Posterior cingulate gyrus (tissue), 11 donors: ENCODE measurements around the gene SHISA7.
A peak's percentile ranks its signal among the peaks of the same experiment; 100 is the strongest.

Experiments
- DNase-seq, 10 donors: peaks; one replicate each; pipeline versions ENCODE4 v3.0.0 to v3.0.0-alpha.2; 2020 to 2021; ENCODE audit warnings: mixed read lengths in 3 of 10
- intact Hi-C: fragments of 100-400 bp; cut with DNase I; formaldehyde crosslinking; loops from one replicate; pipeline ENCODE4 v1.15.1; 2023

The SHISA7 gene

DNA sequence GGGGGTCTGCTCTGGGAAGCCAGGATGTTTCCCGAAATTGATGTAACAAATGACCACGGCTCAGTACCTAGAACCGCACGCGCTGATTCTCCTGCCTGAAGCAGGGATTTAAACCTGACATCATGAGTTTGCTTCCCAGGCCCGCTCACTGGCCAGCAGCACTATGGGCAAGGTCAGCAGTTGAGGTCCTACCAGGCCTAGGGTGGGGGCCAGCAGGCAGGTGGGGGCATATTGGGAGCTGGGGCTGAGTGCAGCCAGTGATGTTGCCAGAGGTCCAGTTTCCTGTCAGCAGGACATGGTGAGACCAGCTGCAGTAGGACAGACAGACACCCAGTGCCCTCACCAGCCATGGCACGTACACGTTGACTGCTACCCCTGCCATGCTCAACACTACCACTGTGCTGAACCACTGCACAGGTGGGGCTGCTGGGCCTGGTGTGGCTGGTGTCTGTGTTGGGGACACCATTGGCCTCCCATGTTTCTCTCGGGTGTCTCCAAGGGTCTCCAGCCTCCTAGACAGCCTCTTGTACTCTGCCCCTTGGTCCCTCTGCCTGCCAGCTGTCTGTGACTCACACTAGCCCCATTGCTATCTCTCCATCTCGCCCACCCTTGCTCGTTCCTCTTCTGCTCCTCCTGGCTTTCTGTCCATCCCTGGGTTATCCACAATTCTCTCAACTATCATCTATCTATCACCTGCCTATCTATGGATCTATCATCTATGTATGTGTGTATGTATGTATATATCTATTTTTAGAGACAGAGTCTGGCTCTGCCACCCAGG, 22.6 kb upstream of the SHISA7 start:
- intact Hi-C loops: loop anchor here (5.0 kb wide), 1 partner anchor 37 kb away; no protein-coding TSS in a partner anchor
- peak in 1 of 10 donors; percentile 77 for DNase-seq

DNA sequence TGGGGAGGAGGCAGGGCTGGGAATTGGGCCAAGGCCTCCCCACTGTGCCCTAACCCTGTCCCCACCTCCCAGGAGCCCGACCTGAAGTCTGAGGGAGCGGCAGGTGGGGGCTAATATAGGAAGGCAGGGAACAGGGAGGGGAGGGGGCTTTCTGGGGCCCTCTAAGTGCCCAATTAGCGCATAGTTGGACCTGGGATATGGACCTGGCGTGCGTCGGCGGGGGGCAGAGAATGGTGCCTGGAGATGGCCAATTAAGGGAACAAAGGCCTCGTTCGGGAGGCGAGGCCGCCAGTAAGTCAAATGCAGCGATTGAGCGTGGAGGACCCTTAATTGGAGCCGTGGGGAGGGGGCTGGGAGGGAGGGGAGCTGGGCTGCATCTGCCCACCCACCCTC, 21.6 kb upstream of the SHISA7 start, which contains the start of gene C19orf85:
Gene C19orf85 (minus strand): TSS at position 90 of the 393 bp plus-strand sequence. CDS start 197 bp downstream, outside the sequence.
- DNase-seq: no peak
- intact Hi-C loops: loop anchor here (5.0 kb wide), 2 partner anchors 38 to 77 kb away; partner anchors contain the start of gene RPL28

DNA sequence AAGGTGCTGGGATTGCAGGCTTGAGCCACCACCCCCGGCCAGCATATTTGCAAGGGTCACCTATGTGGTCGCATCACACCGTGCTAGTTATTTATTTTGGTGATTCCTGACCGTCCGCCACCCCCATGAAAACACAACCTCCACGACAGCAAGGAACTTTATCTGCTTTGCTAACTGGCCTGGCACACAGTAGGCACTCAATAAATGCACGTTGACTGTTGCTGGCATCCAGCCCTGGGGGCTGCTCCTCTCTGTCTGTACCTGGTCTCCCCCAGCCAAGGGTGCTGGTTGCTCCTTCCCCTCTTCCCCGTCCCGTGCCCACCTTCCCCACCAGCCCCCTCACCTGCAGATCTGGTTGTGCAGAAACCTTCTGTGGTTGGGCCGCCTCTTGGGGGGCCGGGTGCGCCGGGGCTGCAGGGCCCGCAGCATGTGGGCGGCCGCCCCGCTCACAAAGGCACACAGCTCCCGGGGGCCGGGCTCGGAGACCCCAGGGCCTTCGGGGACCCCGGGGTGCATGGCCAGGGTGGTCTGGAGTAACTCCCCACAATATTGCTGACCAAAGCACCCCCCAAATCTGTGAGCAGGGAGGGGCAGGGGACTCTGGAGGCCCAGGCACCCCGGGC, 21.1 kb upstream of the SHISA7 start:
- intact Hi-C loops: loop anchor here (5.0 kb wide), 1 partner anchor 77 kb away; the partner anchor contains the start of gene RPL28
- DNase-seq: no peak

- intact Hi-C loops: loop anchor here (5.0 kb wide), 1 partner anchor 76 kb away; the partner anchor contains the start of gene RPL28
- peak in 2 of 10 donors; percentile 76 to 78 for DNase-seq
These were observed 20.5 kb upstream of the SHISA7 start for GRCh38 chr19:55463583-55464031.

GRCh38 chr19:55462722-55463121, 19.6 kb upstream of the SHISA7 start:
- intact Hi-C loops: loop anchor here (5.0 kb wide), 1 partner anchor 75 kb away; the partner anchor contains the start of gene RPL28
- DNase-seq: no peak

GRCh38 chr19:55461974-55462626, 19.0 kb upstream of the SHISA7 start:
- DNase-seq: no peak
- intact Hi-C loops: loop anchor here (5.0 kb wide), 1 partner anchor 75 kb away; the partner anchor contains the start of gene RPL28

DNA sequence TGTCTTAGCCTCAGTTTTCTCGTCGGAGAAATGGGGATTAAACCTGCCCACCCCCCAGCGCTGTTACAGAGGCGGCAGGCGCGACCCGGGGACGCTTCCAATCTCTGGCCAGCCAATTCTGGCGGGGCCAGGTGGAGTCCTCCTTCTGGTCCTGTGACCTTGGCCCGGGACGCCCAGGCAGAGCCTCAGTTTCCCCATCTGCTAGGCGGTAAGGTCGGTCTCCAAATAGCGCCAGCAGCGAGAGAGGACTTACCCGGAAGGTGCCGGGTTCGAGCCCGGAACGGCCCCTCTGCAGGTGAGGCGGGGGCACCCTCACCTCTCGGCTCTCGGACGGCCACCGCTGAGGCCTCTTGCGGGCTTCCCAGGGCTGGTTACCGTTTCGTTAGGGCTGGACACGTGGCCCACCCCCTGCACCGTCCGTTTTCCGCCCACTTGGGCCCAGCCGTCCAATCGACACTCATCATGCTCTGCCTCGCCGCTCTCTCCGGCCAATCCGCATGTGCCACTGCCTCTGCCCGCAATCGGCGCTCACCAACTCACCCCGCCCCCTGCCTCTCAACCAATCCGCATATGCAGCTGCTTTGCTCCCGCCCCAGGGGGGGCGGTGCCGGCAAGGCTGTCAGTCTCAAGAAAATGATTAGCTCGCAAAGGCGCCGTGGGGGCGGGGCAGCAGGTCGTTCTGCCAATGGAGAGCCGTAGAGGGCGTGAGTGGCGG, 18.3 kb upstream of the SHISA7 start, which contains the start of gene ISOC2:
Gene ISOC2 (minus strand): TSS at position 384 of the 715 bp plus-strand sequence. CDS start 5,156 bp downstream, outside the sequence.
- intact Hi-C loops: loop anchor here (5.0 kb wide), 1 partner anchor 74 kb away; the partner anchor contains the start of gene RPL28

GRCh38 chr19:55460670-55461258, 17.7 kb upstream of the SHISA7 start:
- intact Hi-C loops: loop anchor here (5.0 kb wide), 1 partner anchor 73 kb away; the partner anchor contains the start of gene RPL28
- peak in 5 of 10 donors; percentile 54 to 92 (median 83) for DNase-seq

More for the DNA sequence above, 18.3 kb upstream of the SHISA7 start, which contains the start of gene ISOC2:
- DNase-seq: peak; percentile 100

- DNase-seq: no peak
- intact Hi-C loops: loop anchor here (5.0 kb wide), 1 partner anchor 73 kb away; the partner anchor contains the start of gene RPL28
These were observed 17.0 kb upstream of the SHISA7 start for GRCh38 chr19:55459950-55460657.

- DNase-seq: no peak
- intact Hi-C loops: no loop called here
These were observed 16.4 kb upstream of the SHISA7 start for GRCh38 chr19:55459551-55459949.

GRCh38 chr19:55457683-55458457, 14.8 kb upstream of the SHISA7 start:
- intact Hi-C loops: no loop called here
- DNase-seq: no peak

GRCh38 chr19:55456347-55456746, 13.2 kb upstream of the SHISA7 start:
- DNase-seq: no peak
- intact Hi-C loops: no loop called here

DNA sequence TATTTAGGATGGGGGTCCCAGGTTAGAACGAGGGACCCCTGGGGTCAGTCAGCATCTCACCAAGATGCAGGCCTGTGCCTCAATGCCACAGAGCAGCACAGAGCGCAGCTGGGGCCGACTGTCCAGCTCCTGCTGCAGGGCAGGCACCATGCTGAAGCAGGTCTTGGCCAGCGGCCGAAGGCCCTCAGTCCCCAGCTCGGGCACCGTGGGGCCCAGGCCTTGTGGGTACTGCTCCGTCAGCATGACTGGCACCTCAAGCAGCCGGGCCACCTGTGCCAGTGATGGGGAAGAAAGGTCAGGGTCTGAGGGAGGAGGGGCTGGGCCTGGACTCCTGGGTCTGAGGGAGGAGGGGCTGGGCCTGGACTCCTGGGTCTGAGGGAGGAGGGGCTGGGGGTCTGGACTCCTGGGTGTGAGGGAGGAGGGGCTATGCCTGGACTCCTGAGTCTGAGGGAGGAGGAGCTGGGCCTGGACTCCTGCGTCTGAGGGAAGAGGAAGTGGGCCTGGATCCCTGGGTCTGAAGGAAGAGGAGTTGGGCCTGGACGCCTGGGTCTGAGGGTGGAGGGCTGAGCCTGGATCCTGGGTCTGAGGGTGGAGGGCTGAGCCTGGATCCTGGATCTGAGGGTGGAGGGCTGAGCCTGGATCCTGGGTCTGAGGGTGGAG, 12.6 kb upstream of the SHISA7 start:
- intact Hi-C loops: no loop called here
- DNase-seq: peak in 1 of 10 donors; percentile 81

DNA sequence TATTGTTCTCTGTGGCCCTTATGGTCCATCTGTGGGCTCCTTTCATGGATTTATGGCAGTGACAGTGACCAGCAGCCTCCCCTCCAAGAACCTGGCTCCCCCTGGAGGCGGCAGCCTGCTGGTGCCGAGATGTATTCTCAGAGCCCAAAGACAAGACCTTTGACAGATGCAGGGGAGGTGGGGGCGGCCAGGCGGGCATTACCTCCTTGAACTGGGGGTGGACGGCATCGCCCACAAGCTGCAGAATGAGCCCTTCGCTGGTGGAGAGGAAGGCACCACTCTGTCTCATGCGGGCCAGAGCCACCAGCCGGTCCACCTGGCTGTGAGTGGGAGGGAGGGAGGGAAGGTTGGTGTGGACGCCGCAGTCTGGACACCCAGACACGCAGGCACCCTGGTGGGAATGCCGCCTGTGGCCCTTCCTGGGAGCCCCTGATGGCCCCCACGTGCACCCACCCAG, 11.7 kb upstream of the SHISA7 start:
- DNase-seq: peak in 9 of 10 donors; percentile 60 to 95 (median 70)
- intact Hi-C loops: no loop called here

GRCh38 chr19:55453511-55454260, 10.6 kb upstream of the SHISA7 start:
- intact Hi-C loops: no loop called here
- peak in 1 of 10 donors; percentile 80 for DNase-seq

DNA sequence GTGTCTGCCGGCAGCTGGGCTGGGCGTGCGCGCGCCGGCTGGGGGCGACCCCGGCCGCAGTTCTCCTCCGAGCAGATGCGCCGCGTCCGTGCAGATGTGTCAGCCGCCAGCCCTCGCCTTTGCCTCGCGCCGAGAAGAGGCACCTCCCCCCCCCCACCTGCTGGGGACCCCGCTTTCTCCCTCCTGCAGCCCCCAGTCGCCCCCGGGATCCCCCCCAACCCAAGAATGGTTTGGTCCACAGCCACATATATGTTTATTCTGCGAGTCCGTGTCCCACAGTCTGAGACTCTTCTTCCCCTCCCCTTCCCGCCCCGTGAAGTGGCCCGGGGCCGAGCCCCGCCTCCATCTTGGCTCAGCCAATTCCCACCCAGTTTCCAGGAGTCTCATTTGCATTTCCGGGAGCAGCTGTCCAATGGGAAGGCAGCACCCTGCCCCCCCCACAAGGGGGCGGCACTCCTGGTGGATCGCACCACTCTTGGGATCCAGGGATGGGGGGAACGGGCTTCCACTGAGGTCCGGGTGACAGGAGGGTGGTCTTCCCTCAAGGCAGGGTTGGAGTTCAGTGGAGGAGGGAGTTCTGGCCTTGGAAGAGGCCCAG, 9.7 kb upstream of the SHISA7 start:
- peak; percentile 93 to 100 (median 95) for DNase-seq
- intact Hi-C loops: no loop called here
